GM21515 (cell line): ENCODE results near the gene TCEAL9.
"Not testable (repeated sequence)": the region's sequence is repeated elsewhere in the genome, so short reads cannot be mapped to it uniquely, and the experiment has no call there.

Experiments used
- ATAC-seq: cut with Tn5 transposase; IDR thresholded peaks from one replicate; pipeline ENCODE4 v1.9.1; 2021; ENCODE audit not compliant: unreplicated experiment

The TCEAL9 gene

DNA sequence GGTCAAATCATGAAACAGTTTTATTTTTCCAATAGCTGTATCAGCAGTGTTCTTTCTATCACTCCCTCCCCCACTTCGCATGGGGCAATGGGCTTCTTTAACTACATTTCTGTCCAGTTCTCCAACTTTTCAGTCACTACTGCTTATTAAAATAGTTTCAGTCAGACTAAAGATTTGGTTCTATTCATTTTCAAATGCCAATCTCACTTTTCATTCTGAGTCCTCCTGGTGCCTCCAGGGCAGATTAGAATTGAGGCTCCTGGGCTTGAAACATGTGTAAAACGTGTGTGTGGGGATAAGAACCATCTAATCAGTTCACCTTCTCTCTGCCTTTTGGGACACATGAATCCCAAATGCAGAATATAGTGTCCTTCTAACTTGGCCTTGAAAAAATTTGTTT, 16.6 kb downstream of the TCEAL9 start:
- no peak for ATAC-seq

DNA sequence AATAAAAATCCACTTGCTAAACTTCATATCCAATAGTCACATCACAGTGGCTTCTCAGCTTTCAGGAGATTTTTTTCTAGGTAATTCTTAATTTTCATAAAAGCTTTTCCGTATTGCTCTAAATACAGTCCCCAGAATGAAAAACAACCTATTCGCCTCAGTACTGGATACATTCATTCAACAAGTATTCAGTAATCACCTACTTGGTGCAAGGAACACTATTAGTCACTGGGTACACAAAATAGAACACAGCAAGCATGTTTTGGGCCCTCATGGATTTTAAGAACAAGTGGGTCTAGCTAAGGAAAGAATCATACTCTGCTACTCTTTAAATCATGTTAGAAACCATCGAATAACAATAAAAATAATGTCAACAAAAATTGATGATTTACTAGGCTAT, 17.3 kb downstream of the TCEAL9 start:
- no peak for ATAC-seq

DNA sequence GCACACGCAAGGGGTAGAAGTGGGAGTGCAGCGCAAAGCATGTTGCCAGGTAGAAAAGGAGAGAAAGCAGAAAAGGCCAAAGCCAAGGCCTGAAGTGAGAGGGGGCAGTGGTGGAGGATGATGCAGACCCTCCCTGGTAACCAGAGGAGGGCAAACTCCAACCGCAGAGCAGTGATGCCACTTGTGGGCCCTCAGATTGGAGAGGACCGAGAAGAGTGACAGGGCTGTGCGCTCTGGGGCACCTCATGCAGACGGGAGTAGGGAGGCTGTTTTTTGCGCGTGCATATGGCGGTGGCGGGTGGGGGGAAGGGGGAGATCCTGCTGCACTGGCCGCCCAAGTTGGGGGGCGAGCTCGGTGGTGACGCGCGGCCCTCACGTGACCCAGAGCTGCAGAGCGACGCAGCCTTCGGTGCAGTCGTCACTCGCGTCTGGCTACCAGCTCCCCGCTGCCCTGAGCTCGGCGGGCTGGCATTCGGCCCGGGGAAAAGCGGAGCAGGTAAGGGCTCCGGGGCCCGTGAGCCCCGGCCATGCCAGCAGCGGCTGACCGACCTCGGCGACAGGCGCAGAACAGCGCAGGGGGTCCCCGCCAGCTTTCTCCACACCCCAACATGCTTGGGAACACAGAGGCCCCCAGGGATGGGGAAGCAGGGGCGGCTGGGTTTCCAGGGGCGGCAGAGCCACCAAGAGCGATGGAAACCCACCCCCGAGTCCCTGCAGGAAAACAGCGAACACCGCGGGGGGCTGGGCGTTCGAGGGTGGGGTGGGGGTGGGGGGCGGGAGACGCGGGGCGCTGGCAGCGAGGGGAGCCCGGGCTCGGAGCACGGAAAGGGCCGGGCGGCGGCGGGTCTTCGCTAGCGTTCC, 20.0 kb downstream of the TCEAL9 start, which contains the start of gene BEX3:
Gene BEX3, plus strand, starts transcription at position 421 of the 861 bp plus-strand sequence. CDS start 984 bp downstream, outside the sequence.
- ATAC-seq: no peak

DNA sequence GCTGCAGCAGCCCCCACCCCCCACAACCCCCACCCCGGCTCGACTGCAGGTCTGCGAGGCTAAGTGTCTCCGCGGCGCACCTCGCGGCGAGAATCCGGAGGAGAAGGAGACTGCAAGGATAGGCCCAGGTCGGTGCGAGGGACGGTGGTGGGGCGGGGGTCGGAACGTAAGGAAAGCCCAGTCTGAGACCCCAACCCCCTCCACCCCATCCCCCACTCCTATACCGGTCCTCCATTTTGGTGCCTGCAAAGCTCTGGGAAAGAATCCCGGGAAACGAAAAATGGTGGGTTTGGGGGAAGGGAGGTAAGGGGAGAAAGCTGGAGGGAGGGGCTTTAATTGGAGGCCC, 20.6 kb downstream of the TCEAL9 start:
- ATAC-seq: no peak

DNA sequence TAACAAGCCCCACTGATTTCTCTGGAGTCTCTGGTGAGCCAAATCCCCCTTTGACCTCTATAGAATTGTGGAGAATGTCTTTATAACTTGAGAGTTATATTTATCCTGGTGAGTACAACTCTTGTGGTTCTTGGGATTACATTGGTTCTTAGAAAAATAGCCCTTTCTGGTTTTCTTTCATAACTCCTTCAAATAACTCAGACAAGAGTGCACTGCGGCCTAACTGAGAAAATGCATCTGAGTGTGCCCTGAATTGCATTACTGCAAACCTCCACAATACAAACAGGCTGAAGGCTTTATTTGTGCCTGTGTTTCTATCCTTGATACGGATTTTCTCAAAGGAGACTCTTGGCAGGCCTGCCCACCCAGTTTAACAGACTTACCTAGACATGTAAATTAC, 22.7 kb downstream of the TCEAL9 start:
- ATAC-seq: no peak

DNA sequence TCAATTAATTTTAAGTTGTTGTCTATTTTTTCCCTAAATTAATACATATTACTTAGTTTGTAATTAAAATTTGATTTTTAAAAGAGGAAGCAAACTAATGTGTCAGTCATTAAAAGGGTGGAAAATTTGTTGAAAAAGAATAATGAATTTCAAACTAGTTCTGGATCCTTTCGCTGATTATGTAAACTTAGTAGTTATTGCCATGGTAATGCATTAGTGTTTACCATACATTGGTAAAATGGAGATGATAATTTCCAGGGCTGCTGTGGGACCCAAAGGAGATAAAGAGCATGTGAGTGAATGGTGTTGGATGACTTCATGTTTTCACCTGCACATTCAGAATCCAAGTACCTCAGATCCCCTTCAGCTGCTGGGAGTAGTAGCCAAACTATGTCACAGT, 26.6 kb downstream of the TCEAL9 start:
- ATAC-seq: no peak

DNA sequence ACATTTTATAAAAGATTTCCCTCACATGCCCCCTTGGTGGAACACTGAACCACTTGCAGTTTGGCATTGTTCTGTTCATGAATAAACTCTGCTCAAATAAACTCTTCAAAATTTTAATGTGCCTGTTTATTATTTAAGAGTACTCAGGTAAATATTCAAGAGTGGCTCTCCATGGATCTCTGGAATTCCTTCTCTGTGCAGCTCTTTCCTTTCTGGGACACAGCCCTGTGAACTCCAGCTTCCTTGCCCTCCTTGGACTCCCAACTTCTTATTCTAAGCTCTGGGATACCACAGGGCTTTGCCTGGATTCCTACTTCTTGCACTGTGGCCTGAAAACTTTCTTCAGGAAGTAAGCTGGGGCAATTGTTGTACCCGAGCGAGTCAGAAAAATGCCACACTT, 28.4 kb downstream of the TCEAL9 start:
- ATAC-seq: no peak

DNA sequence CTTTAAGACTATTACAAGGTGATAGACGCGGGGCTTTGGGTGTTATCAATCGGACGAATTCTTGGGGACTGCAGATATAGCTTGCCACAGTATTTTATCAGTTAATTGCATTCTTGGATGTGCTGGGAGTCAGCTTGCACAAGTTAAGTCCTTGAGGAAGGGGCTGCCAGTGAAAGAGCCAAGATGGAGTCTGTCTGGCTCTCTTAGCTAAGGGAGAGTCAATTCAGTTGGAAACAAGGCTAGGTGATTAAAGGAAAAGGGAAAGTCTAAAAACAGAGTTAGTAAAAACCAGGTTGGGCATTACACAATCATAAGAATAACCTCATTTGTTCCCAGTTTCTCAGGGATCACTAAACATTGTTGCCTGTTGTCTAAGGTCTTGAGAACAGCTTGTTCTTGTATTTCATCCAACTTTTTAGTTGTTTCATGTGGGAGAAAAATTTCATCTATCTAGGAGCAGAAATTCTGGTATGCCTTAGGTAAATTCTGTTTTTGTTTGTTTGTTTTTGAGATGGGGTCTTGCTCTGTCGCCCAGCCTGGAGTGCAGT, 29.1 kb downstream of the TCEAL9 start:
- ATAC-seq: not testable (repeated sequence)

DNA sequence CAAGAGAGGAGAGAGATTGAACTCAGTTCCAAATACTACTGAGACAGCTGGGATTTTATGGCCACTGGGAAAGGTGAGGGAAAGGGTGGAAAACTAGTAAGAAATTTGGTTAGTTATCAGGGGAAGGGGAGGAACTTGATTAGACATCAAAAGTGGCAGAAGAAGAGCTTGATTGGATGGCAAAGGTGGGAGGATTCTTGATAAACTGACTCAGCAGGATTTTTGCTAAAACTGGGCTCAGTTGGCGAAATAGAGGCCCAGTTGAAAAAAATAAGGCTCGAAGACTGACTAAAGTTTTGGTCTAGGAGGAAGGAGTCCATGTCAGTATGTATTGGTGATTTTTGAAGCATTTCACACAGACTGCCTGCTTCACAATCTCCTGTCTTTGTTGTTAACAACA, 30.0 kb downstream of the TCEAL9 start:
- ATAC-seq: no peak

DNA sequence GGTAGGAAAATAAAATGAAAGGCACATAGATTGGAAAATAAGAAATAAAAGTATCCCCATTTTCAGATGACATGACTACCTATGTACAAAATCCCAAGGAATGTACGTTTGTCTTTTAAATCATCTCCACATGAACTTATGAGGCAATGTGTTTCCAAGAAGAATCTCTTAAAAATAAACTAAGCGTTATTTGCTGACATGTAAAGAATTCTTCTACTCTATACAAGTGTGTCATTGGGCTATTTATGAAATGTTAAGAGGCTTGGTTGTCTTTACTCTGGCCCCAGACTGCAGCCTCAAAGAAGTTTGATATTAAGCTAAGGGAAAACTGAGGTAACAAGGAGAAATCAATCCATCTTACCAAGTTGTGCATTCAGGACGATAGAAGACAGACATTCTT, 37.2 kb downstream of the TCEAL9 start:
- no peak for ATAC-seq

DNA sequence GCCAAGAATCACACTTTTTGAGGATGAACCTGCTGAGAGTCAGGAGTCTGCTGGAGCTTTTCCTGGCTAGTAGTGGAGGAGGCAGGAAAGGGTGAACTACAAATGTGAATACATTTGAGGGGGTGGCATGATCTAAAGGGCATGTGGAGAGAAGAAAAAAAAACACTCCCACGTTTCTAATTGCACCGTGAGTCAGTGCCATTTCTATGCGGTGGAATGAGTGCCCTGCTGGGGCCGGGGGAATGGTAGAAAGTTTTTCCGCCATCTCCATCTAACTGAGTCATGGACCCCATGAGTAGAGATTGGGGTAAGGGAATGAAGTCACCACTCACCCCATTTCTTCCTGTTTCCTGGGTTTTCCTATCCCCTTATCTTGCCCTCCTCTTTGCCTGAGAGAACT, 39.9 kb downstream of the TCEAL9 start:
- no peak for ATAC-seq

DNA sequence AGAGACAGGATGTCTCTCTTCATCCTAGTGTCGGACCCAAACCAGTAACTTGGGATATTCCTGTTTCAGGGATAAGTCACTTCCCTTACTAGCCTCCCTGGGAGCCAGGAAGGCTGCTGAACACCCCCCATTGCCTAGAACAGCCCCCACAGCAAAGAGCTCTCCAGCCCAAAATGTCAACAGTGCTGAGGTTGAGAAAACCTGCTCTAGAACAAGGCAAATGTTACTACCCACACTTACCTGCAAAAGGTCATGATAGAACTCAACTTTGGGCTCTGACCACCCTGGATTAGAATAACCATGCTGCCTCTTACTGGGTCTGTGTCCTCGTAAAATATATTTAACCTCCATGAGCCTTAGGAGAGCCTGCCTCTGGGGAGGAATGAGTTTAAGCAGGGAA, 40.4 kb downstream of the TCEAL9 start:
- no peak for ATAC-seq

DNA sequence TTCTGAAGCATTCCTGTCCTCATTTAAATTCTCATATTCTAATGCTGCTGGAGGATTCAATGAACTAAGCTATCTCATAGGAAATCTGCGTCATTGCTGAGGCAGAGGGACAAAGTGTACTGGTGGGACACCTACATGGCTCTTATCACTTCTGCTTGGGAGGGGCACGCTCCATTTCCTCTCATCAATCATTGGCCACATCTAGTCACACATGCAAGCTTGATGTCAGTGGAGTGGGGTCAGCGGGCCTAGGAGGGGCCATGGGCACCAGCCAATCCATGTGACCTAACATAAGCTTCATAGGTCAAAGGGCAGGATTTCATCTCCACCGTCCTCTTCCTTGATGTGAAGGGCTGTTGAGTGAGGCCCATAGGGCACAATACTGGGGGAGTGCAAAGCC, 41.4 kb downstream of the TCEAL9 start:
- no peak for ATAC-seq

DNA sequence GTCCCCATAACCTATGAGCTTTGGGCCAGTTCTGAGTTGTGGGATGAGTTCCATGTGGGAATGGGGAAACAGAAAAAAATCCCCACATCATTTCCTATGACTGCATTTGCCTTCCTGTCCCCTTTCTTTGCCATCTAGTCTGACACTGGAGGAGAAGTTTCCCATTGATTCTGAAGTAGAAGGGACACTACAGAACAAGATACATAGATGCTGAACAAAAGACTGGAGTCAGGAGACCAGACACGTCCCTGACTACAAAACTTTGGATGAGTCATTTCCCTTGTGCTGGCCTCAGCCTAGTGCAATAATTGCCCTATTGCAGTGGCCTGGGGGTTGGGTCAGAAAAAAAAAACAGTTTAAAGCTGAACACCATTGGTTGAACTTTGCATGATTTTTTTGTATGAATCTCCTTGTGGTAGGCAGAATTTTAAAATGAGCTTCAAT, 42.1 kb downstream of the TCEAL9 start:
- no peak for ATAC-seq

DNA sequence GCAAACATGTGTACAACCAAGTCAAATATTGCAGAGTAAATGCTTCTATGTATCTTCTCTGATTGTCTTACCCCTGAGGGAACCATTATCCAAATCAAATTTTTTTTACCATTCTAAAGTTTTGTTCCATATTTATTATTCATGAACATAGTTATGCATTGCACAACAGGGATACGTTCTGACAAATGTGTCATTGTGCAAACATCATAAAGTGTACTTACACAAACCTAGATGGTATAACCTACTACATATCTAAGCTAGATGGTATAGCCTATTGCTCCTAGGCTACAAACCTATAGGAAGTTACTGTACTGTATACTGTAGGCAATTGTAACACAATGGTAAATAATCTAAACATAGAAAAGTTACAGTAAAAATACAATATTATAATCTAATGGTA, 43.4 kb downstream of the TCEAL9 start:
- ATAC-seq: no peak

DNA sequence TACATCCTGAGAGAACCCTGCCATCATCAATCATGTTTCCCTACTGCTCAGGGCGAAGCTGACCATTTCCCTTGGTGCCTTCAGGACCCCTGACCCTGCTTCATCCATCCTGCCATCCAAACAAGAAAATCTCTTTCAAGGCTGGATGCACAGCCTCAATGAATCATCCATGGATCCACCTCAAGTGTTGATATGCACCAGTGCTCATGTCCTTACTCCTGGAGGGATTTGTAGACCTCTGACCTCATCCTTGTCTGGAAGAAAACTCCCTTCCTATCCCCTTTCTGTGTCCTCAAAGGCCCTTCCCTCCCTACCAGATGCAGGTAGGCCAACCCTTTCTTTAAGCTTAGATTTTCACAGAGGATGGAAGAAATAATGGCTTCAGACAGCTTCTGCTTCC, 44.6 kb downstream of the TCEAL9 start:
- ATAC-seq: no peak

DNA sequence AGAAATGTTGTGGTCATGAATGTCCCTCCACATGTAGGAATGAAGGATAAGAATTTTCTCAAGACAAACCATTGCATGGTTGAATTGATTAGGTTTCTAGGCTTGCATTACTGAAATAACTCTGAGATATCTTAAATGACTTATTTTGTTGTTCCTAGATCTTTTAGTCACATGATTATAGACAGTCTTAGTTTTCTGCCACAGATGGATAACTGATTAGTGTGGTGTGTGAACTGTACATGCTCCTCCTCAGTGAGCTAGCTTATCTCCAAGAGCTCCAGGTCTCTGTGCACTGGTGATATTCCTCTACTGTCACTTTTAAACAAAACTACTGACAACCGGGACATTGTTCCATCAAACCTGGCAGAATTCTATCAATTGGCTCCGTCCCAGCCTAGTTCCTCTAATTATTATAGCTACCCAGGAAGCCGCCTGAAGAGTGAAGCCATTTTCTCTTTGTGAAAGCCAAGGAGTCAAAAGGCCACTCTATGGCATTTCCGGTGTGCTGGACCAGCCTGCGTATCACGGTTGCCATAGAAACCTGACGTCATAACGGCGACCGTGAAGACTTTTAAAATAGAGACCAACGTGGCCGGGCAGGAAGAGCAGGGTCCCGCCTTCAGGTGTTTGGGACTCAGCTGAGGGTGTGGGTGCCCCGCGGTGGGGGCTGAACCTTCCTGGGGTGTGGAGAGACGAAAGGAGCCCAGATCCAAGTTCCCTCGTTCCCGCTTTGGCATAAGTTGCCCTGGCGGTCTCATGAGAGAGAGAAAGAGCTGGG, 48.1 kb downstream of the TCEAL9 start:
- ATAC-seq: peak; percentile 96

DNA sequence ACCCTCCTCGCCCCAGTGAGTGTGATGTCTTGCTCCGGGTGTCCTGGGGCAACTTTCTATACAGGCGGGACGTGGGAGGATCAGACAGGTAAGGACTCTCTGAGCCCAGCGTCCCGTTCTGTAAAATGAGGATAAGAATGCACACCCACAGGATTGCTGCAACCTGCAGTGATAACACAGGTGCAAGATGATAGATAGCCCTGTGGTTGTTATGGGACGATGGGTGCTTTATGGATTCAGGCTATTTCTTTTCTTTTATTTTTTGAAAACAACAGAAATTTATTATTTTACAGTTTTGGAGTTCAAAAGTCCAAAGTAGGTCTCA, 48.7 kb downstream of the TCEAL9 start:
- peak; percentile 38 for ATAC-seq

DNA sequence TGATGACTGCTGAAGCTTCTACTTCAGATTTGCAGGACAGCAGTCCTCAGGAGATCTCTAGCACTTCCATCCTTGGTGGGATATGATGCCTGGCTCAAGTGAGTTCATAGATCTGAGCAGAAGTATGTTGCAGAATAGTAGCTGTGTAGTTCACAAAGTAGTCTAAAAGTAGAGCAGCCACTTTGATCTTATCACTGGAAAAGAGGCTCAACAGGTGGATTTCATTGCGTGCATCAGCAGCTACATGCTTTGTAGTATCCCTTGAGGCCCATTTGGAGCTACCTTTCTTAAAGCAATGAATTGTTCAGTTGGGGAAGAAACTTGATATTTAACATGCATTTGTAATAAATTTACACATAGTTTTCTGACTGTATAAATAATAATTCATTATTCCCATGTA, 50.0 kb downstream of the TCEAL9 start:
- ATAC-seq: no peak

DNA sequence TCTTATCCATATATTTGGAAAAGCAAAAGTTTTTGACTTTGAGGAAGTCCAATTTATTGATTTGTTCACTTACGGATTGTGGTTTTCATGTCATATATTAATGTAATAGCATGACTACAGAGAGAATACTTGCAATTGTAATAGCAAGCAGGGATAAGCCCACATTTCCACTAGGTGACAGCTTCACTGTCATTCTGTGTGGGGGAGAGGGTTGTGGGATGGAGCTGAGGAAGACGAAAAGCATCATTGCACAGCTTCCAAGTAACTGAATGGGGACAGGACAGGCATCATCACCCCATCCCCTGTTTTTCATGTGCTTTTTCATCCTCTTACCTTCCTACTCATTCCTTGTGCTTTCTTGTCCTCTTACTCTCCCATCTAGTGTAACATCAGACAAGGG, 51.5 kb downstream of the TCEAL9 start:
- ATAC-seq: no peak
